IPS-NIHi7 (cell line): ENCODE data around the gene ST3GAL5.
"Not testable (repeated sequence)": the region's sequence is repeated elsewhere in the genome, so short reads cannot be mapped to it uniquely, and the experiment has no call there.

Source experiments
- DNase-seq: peaks from one replicate; pipeline ENCODE4 v3.0.0; 2012; ENCODE audit warnings: mixed read lengths; ENCODE audit errors: extremely low spot score

The ST3GAL5 gene

GRCh38 chr2:85834466-85834865 lies 54.3 kb downstream of the ST3GAL5 start:
- DNase-seq = no peak

GRCh38 chr2:85831735-85832134 lies 57.1 kb downstream of the ST3GAL5 start:
- no peak for DNase-seq

- DNase-seq = no peak
Measured at GRCh38 chr2:85830645-85831044, 58.1 kb downstream of the ST3GAL5 start.

- DNase-seq = not testable (repeated sequence)
Measured at GRCh38 chr2:85829394-85829793, 59.4 kb downstream of the ST3GAL5 start.

- DNase-seq = no peak
Measured at GRCh38 chr2:85828725-85829124, 60.1 kb downstream of the ST3GAL5 start.

- peak; percentile 50 for DNase-seq
Measured at GRCh38 chr2:85827879-85828569, 60.8 kb downstream of the ST3GAL5 start.

- peak; percentile 90 for DNase-seq
Measured at GRCh38 chr2:85826990-85827878, 61.6 kb downstream of the ST3GAL5 start.

- no peak for DNase-seq
Measured at GRCh38 chr2:85823951-85824350, 64.8 kb downstream of the ST3GAL5 start.

GRCh38 chr2:85822766-85823165 lies 66.0 kb downstream of the ST3GAL5 start:
- DNase-seq = no peak

- DNase-seq = no peak
Measured at GRCh38 chr2:85819811-85820510, 68.8 kb downstream of the ST3GAL5 start.

- no peak for DNase-seq
Measured at GRCh38 chr2:85814802-85815550, 73.8 kb downstream of the ST3GAL5 start.

GRCh38 chr2:85813982-85814801 lies 74.6 kb downstream of the ST3GAL5 start:
- DNase-seq = peak; percentile 91

- no peak for DNase-seq
Measured at GRCh38 chr2:85813211-85813981, 75.4 kb downstream of the ST3GAL5 start.

- DNase-seq = no peak
Measured at GRCh38 chr2:85812094-85812735, 76.6 kb downstream of the ST3GAL5 start.

GRCh38 chr2:85811180-85812093 lies 77.4 kb downstream of the ST3GAL5 start:
- no peak for DNase-seq

- no peak for DNase-seq
Measured at GRCh38 chr2:85810371-85811179, 78.2 kb downstream of the ST3GAL5 start.

GRCh38 chr2:85807756-85808155 lies 81.0 kb downstream of the ST3GAL5 start:
- no peak for DNase-seq
